ENCODE measurements around the gene SMARCD2.

GRCh38 chr17:63842173-63842539, 329 bp downstream of the SMARCD2 start:
- TF ChIP-seq CTCF (IDR thresholded peaks at IDR 0.05) (no peak), POLR2A (IDR thresholded peaks at IDR 0.05) (no peak)
